22Rv1 (cell line): ENCODE results near the gene SUPT16H.

ENCODE experiments used
- H3K27ac ChIP-seq: fragments of 450-650 bp; 2 replicates; pipeline ENCODE4 v1.5.1; 2017
- ZFX ChIP-seq: fragments of 450-650 bp; IDR thresholded peaks from 2 replicates; pipeline ENCODE4 v1.6.1; 2017; ENCODE audit warnings: antibody characterized with exemption, borderline replicate concordance
- TF ChIP-seq, protein P1 (sequence below): fragments of 450-650 bp; IDR thresholded peaks from 2 replicates; pipeline ENCODE4 v1.5.1; 2017; ENCODE audit warnings: mild to moderate bottlenecking

The SUPT16H gene

DNA sequence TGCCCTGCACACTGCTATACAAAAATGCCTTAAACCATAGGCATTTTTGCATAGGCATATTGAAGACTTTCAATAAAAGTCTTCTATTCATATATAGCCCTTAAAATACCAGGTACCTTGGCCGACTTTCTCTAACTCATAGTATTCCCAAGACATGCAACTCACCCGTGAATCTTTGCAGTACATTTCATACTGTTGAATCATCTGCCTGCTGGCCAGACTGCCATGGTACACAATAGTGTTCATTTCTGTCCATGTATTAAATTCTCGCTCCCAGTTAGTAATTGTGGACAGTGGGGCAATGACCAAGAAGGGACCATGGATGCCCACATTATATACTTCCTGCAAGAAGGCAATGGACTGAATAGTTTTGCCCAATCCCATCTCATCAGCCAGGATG is 24.3 kb upstream of the SUPT16H start:
- TF ChIP-seq, protein P1, sequence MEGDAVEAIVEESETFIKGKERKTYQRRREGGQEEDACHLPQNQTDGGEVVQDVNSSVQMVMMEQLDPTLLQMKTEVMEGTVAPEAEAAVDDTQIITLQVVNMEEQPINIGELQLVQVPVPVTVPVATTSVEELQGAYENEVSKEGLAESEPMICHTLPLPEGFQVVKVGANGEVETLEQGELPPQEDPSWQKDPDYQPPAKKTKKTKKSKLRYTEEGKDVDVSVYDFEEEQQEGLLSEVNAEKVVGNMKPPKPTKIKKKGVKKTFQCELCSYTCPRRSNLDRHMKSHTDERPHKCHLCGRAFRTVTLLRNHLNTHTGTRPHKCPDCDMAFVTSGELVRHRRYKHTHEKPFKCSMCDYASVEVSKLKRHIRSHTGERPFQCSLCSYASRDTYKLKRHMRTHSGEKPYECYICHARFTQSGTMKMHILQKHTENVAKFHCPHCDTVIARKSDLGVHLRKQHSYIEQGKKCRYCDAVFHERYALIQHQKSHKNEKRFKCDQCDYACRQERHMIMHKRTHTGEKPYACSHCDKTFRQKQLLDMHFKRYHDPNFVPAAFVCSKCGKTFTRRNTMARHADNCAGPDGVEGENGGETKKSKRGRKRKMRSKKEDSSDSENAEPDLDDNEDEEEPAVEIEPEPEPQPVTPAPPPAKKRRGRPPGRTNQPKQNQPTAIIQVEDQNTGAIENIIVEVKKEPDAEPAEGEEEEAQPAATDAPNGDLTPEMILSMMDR: no peak
- no peak for TF ChIP-seq ZFX
- H3K27ac ChIP-seq: no peak overlapping the region

DNA sequence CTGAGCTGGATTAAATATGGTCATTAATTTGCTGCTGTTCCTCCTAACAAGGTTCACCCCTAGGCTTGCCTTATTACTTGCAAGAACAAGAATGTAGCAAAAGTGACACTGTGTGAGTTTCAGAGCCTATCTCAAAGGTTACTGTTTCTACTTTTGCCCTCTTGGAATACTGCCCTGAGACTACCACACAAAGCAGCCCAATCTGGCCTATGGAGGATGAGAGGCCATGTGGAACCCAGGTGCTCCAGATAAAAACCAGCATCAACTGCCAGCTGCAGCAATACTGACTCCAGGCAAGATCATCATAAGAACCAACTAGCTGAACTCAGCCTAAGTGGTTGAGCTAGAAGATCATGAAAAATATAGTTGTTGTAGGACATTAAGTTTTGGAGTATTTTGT is 22.4 kb upstream of the SUPT16H start:
- no peak overlapping the region for H3K27ac ChIP-seq
- TF ChIP-seq, protein P1: no peak
- no peak for TF ChIP-seq ZFX

- TF ChIP-seq, protein P1: no peak
- TF ChIP-seq ZFX: no peak
- H3K27ac ChIP-seq: no peak overlapping the region
Observed at GRCh38 chr14:21405097-21405496, 21.3 kb upstream of the SUPT16H start.

GRCh38 chr14:21399311-21399870 is 15.6 kb upstream of the SUPT16H start:
- no peak overlapping the region for H3K27ac ChIP-seq
- TF ChIP-seq, protein P1: no peak
- no peak for TF ChIP-seq ZFX

DNA sequence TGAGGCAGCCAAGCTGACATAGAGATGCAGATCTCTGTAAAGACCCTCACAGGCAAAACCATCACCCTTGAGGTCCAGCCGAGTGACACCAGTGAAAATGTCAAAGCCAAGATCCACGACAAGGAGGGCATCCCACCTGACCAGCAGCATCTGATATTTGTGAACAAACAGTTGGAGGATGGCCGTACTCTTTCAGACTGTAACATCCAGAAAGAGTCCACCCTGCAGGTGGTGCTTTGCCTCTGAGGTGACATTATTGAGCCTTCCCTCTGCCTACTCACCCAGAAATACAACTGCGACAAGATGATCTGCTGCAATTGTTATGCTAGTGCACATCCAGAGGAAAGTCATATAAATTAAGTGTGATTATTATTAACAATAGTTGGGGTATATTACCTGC is 15.1 kb upstream of the SUPT16H start:
- H3K27ac ChIP-seq: no peak overlapping the region
- TF ChIP-seq, protein P1: no peak
- TF ChIP-seq ZFX: no peak

DNA sequence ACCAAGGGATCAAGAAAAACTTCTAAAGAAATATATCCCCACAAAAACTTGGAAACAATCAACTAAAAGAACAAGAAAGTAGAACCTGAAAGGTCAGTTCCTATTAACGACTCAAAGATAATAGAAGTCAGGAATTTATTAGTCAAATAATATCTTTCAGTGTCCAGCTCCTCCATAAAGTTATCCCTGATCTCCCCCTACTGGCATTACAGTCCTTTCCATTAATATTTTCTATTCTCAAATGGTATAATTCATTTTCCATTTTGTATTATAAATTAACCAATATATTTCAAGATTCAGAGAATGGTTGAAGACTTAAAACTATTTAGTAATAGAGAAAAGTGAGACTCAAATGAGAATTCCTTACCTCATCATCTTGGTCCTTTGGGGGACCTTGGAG is 11.6 kb upstream of the SUPT16H start:
- no peak overlapping the region for H3K27ac ChIP-seq
- TF ChIP-seq, protein P1: no peak
- no peak for TF ChIP-seq ZFX

- TF ChIP-seq ZFX: no peak
- TF ChIP-seq, protein P1: no peak
- H3K27ac ChIP-seq: peak overlapping the region; percentile 92
Observed at GRCh38 chr14:21385188-21385904, 1.5 kb upstream of the SUPT16H start.
